NT2/D1 (cell line): ENCODE measurements around the gene PIM3.

Experiments
- YY1 ChIP-seq: IDR thresholded peaks from 2 replicates; pipeline ENCODE4 v1.6.1; 2011; ENCODE audit not compliant: insufficient read length, insufficient read depth
- ZNF274 ChIP-seq: IDR thresholded peaks from 2 replicates; pipeline ENCODE4 v1.6.1; 2011; ENCODE audit warnings: mild to moderate bottlenecking, low read depth, low read length

DNA sequence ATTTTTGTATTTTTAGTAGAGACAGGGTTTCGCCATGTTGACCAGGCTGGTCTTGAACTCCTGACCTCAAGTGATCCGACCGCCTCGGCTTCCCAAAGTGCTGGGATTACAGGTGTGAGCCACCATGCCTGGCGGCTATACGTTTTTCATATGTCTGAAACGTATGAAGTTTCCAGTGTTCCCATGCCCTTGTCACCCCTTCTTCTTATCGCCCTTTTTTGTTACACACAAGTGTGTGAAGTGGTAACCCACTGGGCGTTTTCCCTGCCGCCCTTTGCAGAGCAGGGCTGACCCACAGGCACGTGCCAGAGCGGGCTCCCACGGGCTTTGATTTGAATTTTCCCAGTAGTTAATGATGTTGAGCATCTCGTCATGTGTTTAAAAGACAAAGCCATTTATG is 17.0 kb downstream of the PIM3 start:
- TF ChIP-seq YY1 (no peak), ZNF274 (no peak)
